IgD-negative memory B cell (primary cell): ENCODE measurements around the gene MROH9. TPM values are rescaled to one million over a fixed set of nuclear protein-coding genes. Genes with fewer than 3 reads are reported as not detected.
"Not testable (repeated sequence)": the region's sequence is repeated elsewhere in the genome, so short reads cannot be mapped to it uniquely, and the experiment has no call there.

Source experiments
- H3K27ac Mint-ChIP-seq, 3 donors: one replicate each; pipeline ENCODE4 v1.8.0; 2020 to 2022; ENCODE audit warnings: mild to moderate bottlenecking in 3 of 3, mixed read lengths in 3 of 3, moderate library complexity in 1 of 3
- H3K27me3 Mint-ChIP-seq: one replicate; pipeline ENCODE4 v1.8.0; 2021; ENCODE audit warnings: mixed read lengths
- H3K36me3 Mint-ChIP-seq: one replicate; pipeline ENCODE4 v1.8.0; 2020; ENCODE audit warnings: mild to moderate bottlenecking, mixed read lengths
- H3K4me1 Mint-ChIP-seq, 3 donors: one replicate each; pipeline ENCODE4 v1.8.0; 2020 to 2022; ENCODE audit warnings: mixed read lengths in 3 of 3, mild to moderate bottlenecking in 1 of 3
- H3K4me3 Mint-ChIP-seq, 4 donors: one replicate each; pipeline ENCODE4 v1.8.0; 2020 to 2022; ENCODE audit warnings: mild to moderate bottlenecking in 4 of 4, mixed read lengths in 4 of 4, moderate library complexity in 3 of 4
- H3K9me3 Mint-ChIP-seq, 3 donors: one replicate each; pipeline ENCODE4 v1.8.0; 2020 to 2021; ENCODE audit warnings: mixed read lengths in 3 of 3, mild to moderate bottlenecking in 1 of 3
- polyA plus RNA-seq: library from polyadenylated mRNA; unstranded; fragments of 300-500 nt; fragmentation: Illumina TruSeq; gene quantifications from one replicate; pipeline ENCODE4 v1.2.3, GENCODE V29; 2021

MROH9 gene, protein sequence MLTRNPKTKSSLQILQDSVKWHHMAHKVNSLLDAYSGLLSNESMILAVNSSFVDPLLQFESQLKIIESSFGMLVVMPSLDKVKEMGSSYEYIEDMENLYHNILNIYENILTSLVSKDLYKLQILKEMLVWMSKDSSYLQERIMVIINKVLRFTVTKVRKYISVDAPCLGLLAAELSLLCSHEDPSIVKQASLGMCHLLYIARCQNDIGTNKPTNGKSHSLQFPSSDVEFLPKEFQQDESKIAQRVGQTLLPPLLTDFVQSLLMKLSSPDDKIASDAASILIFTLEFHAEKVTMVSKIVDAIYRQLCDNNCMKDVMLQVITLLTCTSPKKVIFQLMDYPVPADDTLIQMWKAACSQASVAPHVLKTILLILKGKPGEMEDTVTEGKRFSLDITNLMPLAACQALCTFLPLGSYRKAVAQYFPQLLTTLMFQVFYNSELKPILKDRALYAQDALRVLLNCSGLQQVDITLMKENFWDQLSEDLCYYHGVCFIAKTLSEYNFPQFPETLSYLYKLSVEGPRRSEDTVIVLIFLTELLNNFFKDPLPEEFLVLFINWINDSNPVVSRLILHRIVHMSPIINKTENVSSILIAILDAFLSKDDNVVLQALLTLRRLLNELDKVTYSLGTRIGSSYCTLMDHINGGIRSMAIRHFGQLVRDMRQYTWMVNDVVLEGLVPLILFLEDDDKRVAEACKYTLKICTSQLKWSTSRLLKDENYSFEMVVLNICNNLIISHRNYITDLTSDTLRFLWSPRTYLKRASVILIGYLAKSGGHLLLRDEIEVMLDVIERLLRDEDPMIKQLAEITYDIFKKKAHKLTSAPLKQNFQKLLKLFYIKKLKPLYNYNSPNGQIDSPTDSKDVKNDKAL
- polyA plus RNA-seq: not detected

DNA sequence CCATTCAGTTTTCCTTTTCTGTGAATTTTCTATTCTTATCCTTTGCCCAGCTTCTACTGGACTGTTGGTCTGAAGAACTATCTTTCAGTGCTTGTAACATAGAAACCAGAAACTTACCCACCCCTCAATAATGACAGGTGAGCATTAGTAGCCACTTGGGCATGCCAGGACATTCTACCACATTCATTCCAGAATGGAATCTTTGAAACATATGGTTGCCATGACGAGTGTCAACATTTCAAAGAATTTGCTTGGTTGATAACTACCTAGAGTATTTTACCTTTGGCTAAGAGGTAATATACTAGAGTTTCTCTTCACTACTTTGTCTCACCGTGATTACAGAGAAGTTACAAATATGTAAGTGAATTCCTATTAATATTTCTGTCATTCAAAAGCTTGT, at the start of gene MROH9:
TSS of gene MROH9 (plus strand) at position 304 of the 400 bp plus-strand sequence. CDS start 10,023 bp downstream, outside the sequence.
- Mint-ChIP-seq H3K4me1 (peaks cover 0 to 8% (median 2%) of the 10 kb centered on the region in 3 donors), H3K4me3 (no peak within 1 kb of the TSS), H3K27ac (no peak within 1 kb of the TSS), H3K36me3 (peaks cover 2% of the 10 kb centered on the region), H3K9me3 (peaks cover 0 to 5% (median 0%) of the 10 kb centered on the region in 3 donors), H3K27me3 (no peaks in the 10 kb centered on the region)

DNA sequence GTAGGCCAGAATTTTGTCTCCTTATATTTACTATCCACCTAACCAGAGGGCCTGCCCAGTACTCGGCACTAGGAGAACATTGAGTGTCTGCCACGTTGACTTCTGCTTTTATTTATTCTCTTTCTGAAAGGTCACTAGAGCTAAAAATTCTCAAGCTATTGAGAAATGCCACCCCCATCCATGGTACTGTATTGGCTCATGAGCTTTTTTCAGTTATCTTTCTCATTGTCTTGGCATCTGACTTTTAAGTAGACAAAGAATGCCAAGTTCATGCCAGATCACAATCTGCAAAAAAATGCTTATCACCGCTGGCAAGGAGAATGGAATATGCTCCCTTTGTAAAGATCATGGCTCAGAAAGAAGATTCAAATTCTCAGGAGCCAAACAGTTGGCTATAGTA, 49.8 kb upstream of the MROH9 start:
- Mint-ChIP-seq H3K27ac (no peak overlapping the region), H3K9me3 (no peaks in the 10 kb centered on the region), H3K27me3 (no peaks in the 10 kb centered on the region), H3K36me3 (no peaks in the 10 kb centered on the region), H3K4me3 (no peak overlapping the region), H3K4me1 (no peaks in the 10 kb centered on the region)

DNA sequence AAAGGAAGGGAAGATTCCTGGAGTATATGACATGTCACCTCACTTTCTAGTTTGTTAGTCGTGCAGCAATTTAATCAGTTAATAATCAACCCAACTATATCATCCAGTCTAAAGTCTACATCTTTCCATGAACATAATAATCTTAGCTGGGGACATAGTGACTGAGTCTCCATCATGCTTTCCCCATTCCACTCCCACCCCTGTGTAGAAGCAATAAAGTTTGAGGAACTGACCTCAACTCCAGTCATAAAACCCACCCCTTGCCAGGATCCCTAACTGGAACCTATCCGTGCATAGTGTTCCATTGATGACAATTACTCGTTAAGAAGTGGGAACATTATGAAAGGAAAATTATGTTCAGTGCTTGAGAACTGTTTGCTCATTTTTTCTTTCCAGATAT, 48.9 kb upstream of the MROH9 start:
- peaks cover 3% of the 10 kb centered on the region for H3K27me3 Mint-ChIP-seq
- no peaks in the 10 kb centered on the region for H3K4me1 Mint-ChIP-seq
- H3K4me3 Mint-ChIP-seq: no peak overlapping the region
- H3K27ac Mint-ChIP-seq: no peak overlapping the region
- H3K36me3 Mint-ChIP-seq: no peaks in the 10 kb centered on the region
- no peaks in the 10 kb centered on the region for H3K9me3 Mint-ChIP-seq

DNA sequence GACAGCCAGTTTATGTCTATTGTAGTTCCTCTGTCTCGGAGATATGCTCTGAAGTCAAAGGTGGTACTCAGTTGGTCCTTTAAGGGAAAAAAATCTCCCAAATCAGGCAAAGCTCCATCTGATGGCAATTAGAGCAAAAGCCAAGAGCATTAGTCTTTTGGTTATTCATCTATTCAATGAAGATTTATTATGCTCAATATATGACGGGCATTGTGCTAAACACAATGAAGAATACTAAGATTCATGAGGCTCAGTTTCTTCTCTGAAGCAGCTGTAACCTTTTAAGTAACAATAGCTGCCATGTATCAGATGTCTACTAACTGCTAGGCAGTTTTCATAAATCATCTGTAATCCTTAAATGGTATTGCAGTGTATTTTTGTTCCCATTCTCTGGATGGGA, 47.6 kb upstream of the MROH9 start:
- no peak overlapping the region for H3K4me3 Mint-ChIP-seq
- H3K27me3 Mint-ChIP-seq: peaks cover 3% of the 10 kb centered on the region
- H3K27ac Mint-ChIP-seq: no peak overlapping the region

DNA sequence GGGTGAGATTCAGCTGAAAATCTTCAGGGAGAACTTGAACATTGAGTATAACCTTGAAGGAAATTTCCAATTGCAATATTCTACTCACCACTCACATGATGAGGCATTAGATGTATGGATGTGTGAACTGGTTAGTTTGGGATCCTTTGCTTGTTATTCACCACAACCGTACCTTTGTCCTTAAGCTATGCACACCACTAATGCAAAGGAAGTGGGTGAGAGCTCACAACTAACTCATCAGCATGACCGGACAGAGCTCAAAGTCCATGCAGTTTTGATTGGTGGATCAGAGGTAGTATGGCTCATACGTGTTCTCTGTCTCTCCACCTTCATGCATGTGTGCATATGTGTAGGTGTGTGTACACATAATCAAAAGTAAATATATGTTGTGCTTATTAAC, 43.5 kb upstream of the MROH9 start:
- Mint-ChIP-seq H3K27me3 (peaks cover 6% of the 10 kb centered on the region), H3K4me3 (no peak overlapping the region), H3K36me3 (no peaks in the 10 kb centered on the region), H3K27ac (no peak overlapping the region), H3K4me1 (no peaks in the 10 kb centered on the region), H3K9me3 (no peaks in the 10 kb centered on the region)

More for the DNA sequence above, 47.6 kb upstream of the MROH9 start:
- Mint-ChIP-seq H3K4me1 (no peaks in the 10 kb centered on the region), H3K36me3 (no peaks in the 10 kb centered on the region), H3K9me3 (no peaks in the 10 kb centered on the region)

DNA sequence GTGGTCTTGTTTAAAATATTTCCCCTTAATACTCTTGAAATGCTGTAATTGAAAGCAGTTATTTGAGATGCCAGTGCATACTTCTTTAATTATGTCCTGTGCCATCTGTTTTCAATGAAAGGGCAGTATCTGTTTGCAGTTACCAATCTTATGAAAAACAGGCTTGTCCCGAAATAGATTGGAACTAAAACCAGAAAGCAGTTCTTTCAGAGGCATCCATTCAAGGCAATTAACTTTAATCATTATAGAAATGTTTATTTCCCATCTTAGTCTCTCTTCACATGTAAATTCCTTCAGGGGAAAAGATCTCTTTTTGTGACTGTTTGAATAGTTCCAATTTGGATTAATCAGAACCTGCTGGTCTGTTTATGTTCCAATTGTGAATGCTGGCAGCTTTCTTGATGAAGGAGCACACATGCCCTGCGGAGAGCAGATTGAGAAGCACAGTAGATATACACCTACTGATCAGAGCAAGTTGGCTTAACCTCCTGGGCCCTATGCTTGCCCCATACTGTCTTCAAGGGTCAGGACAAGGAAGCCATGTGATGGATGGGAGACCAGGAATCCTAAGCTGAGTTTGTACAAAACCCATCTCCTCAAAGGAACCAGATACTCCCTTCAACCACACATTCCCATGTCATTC, 41.6 kb upstream of the MROH9 start:
- Mint-ChIP-seq H3K4me3 (no peak overlapping the region), H3K27me3 (peaks cover 7% of the 10 kb centered on the region), H3K27ac (no peak overlapping the region), H3K9me3 (no peaks in the 10 kb centered on the region), H3K4me1 (no peaks in the 10 kb centered on the region), H3K36me3 (no peaks in the 10 kb centered on the region)

DNA sequence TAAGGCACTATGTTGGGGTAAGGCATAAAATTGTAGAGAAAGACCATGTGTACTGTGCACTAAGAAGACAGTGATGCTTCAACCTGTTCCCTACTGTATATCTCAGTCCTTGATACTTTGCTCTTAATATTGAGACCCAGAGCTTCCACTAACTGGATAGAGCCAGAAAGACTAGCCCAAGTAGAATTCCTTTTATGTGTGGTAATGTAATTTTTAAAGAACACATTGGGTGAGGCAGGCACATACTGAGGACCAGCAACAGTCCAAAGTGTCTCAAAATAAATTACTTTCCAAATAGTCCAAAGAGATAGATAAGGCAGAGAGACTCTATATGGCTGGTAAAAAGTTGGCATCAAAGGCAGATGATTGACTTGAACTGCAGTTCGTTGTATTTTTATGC, 31.4 kb upstream of the MROH9 start:
- peaks cover 3% of the 10 kb centered on the region in 3 donors for H3K9me3 Mint-ChIP-seq

DNA sequence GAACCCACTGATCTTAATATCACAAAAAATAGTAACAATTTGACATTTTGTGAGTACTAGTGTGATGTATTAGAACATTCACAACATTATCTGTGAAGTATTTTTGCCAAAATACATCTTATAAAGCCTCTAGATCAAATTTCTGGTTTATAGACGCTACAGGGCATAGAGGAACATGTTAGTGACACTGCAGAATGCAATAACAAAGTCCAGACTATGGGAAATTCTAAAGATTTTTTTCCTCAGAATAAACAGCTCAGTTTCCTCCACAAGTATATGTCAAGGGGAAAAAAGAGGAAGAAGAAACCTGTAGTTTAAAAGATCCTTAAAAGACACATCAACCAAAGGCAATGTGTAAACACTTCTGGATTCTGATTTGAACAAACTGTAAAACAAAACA, 26.4 kb upstream of the MROH9 start:
- Mint-ChIP-seq H3K4me3 (no peak overlapping the region), H3K9me3 (no peaks in the 10 kb centered on the region), H3K27ac (no peak overlapping the region), H3K4me1 (no peaks in the 10 kb centered on the region), H3K36me3 (no peaks in the 10 kb centered on the region), H3K27me3 (peaks cover 2% of the 10 kb centered on the region)

More for the DNA sequence above, 31.4 kb upstream of the MROH9 start:
- Mint-ChIP-seq H3K4me1 (no peaks in the 10 kb centered on the region), H3K27ac (no peak overlapping the region), H3K36me3 (no peaks in the 10 kb centered on the region), H3K4me3 (no peak overlapping the region), H3K27me3 (no peaks in the 10 kb centered on the region)

DNA sequence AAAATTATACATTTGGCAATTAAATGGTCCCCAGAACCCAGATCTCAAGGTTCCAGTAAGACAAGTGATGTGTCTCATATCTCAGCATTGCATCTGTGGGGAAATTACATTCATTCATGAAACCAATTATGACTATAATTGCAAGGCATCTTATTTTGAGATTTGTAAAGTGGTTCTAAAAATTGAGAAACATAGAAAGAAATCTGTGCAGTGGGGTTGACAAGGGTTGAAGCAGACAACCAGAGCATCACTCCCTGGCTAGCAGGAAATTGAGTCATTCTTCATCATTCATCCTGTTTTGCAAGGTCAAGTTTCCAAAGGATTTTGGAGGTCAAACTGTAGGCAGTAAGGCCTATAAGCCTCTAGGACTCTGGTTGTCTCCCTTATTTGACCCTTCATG, 25.1 kb upstream of the MROH9 start:
- no peaks in the 10 kb centered on the region for H3K36me3 Mint-ChIP-seq
- H3K27me3 Mint-ChIP-seq: peaks cover 2% of the 10 kb centered on the region
- no peaks in the 10 kb centered on the region for H3K9me3 Mint-ChIP-seq
- H3K27ac Mint-ChIP-seq: no peak overlapping the region
- H3K4me1 Mint-ChIP-seq: no peaks in the 10 kb centered on the region
- H3K4me3 Mint-ChIP-seq: no peak overlapping the region

DNA sequence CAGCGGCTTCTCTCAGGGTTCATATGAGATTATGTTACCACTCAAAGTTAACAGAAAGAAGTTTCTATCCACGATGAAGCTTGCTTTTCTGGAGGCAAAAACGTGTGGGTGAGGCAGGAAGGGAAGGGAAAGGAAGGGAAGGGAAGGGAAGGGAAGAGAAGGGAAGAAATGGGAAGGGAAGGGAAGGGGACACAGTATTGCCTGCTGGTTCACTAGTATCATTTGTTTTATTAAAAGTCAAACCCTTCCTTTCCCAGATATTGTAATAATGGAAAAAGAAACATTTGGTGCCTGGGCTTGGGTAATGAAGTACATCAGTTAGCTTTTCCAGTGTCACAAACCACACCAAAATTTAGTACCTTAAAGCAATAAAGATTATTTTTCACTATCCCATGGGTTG, 18.0 kb upstream of the MROH9 start:
- no peak overlapping the region for H3K4me3 Mint-ChIP-seq

DNA sequence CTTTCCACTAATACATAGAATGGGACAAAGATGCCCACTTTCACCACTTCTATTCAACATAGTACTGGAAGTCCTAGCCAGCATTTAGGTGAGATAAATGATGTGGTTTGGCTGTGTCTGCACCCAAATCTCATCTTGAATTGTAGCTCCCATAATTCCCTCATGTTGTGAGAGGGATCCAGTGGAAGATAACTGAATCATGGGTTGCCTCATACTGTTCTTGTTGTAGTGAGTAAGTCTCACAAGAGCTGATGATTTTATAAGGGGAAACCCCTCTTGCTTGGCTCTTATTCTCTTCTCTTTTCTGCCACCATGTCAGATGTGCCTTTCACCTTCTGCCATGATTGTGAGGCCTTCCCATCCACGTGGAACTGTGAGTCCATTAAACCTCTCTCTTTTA, 10.7 kb upstream of the MROH9 start:
- not testable (repeated sequence) for H3K4me3 Mint-ChIP-seq, H3K4me1 Mint-ChIP-seq, H3K27me3 Mint-ChIP-seq, H3K36me3 Mint-ChIP-seq, H3K27ac Mint-ChIP-seq
- H3K9me3 Mint-ChIP-seq: peaks cover 7 to 19% (median 19%) of the 10 kb centered on the region in 3 donors

More for the DNA sequence above, 18.0 kb upstream of the MROH9 start:
- Mint-ChIP-seq H3K27me3 (no peaks in the 10 kb centered on the region), H3K9me3 (peaks cover 10 to 19% (median 18%) of the 10 kb centered on the region in 3 donors), H3K36me3 (no peaks in the 10 kb centered on the region), H3K27ac (no peak overlapping the region), H3K4me1 (no peaks in the 10 kb centered on the region)

DNA sequence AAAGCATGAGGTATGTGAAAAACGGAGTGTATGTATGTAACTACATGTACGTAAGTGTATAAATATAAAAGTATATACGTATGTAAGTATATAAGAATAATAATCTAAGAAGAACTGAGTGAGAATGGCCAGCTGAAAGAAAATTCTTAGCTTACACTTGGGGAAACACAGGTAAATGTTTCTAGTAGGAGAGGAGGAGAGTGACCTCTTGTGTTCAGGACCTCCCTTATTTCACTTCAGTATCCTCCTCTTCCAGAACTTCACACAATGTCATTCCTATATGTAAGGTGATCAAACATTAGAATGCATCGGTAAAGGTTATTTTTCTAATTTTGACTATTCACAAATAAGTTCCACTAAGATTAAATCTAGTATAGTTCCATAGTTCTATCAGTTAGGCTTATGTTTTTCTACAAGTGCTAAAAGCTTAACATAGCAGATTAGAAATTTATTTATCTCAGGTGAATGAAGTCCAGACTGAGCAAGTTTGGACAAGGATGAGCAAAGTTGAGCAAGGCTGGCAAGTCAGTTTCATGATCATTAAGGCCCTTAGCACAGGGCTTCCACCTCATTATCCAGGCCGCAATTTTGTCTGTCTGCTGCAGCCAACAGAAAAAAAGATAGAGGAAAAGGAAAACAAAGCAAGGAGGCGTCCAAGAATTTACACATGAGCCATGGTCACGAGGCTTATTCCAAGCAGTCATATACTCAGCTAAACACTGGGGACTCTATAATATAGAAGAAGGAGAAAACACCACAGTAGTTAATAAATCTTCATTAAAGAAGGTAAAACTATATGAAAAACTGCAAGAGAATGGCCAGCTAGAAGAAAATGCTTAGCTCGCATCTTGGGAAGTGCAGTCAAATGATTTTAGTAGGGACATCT, 7.1 kb upstream of the MROH9 start:
- Mint-ChIP-seq H3K4me3 (no peak overlapping the region), H3K4me1 (peaks cover 0 to 8% (median 2%) of the 10 kb centered on the region in 3 donors), H3K36me3 (peaks cover 2% of the 10 kb centered on the region), H3K27me3 (no peaks in the 10 kb centered on the region), H3K9me3 (peaks cover 0 to 4% (median 0%) of the 10 kb centered on the region in 3 donors), H3K27ac (no peak overlapping the region)

DNA sequence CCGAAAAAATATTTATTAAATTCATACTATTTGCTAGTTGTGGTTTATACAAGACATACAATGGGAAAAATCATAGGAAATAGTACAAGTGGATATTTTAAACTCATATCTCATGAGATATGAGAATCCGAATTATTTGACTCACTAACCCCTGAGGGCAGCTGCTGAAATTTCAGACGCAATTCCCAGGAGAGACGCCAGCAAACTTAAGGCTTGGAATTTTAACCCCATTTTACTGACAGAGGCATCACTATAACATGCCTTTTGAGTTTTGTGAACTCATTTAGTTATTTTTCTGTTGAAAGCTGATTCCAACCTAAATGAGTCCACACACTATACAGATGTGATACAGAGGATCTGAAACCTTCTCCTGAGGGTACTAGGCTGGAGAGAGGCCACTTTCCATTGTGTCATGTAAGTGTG, 5.9 kb upstream of the MROH9 start:
- Mint-ChIP-seq H3K4me1 (peaks cover 0 to 8% (median 2%) of the 10 kb centered on the region in 3 donors), H3K27me3 (no peaks in the 10 kb centered on the region), H3K27ac (no peak overlapping the region), H3K9me3 (peaks cover 0 to 1% (median 0%) of the 10 kb centered on the region in 3 donors), H3K36me3 (peaks cover 2% of the 10 kb centered on the region), H3K4me3 (no peak overlapping the region)

DNA sequence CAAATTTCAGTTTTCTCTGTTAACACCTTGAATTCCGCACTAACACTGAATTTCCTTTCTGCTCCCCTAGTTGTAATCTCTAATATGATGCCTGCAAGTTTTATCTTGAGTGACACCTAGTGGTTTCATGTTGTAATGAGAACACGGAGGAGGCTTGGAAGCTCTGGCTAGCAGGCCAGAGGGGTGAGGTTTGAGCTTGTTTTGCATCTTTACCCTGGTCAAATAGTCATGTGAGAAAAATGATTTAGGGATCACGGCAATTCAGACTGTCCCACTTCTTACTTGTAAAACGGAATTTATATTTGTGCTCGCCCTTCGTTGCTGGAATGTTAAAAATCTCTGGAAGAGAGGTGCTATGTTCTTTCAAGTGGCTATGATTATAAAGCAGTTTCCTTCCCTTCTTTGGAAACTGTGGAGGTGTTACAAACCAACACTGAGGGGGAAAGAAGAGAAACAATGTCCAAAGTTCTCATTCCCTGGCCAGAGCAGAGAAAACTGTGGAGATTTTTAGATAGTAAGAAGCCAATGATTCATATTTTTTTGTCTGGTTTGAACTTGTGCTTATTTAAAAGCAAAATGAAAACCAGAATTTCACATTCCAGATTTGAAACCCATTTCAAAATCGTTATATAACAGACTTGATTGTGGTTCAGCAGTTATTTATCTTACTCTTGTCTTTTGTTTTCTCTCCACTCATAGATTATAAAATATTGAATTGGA, 5.3 kb upstream of the MROH9 start:
- H3K4me1 Mint-ChIP-seq: peaks cover 0 to 8% (median 2%) of the 10 kb centered on the region in 3 donors
- H3K36me3 Mint-ChIP-seq: peaks cover 2% of the 10 kb centered on the region
- H3K9me3 Mint-ChIP-seq: no peaks in the 10 kb centered on the region
- no peak overlapping the region for H3K27ac Mint-ChIP-seq
- H3K27me3 Mint-ChIP-seq: no peaks in the 10 kb centered on the region
- no peak overlapping the region for H3K4me3 Mint-ChIP-seq
